H1 (cell line): ENCODE measurements around the gene SMARCC1. TPM values are rescaled to one million over a fixed set of nuclear protein-coding genes. Genes with fewer than 3 reads are reported as not detected.

ENCODE experiments used
- BACH1 ChIP-seq: IDR thresholded peaks from 2 replicates; pipeline ENCODE4 v1.6.1; 2012; ENCODE audit warnings: low read length, improper control_type of control experiment
- CTBP2 ChIP-seq: IDR thresholded peaks from 2 replicates; pipeline ENCODE4 v1.7.0; 2011; ENCODE audit warnings: borderline replicate concordance, mild to moderate bottlenecking, moderate library complexity, mixed read lengths, low read length; ENCODE audit not compliant: insufficient read depth, insufficient read length
- RAD21 ChIP-seq, 2 experiments: IDR thresholded peaks in 1 of 2; conservative IDR thresholded peaks in 1 of 2; 2 replicates each; pipeline ENCODE4 v1.6.1; 2011; ENCODE audit warnings: low read depth in 2 of 2, low read length in 2 of 2, improper control_type of control experiment in 1 of 2, inconsistent platforms in 1 of 2, mild to moderate bottlenecking in 1 of 2, moderate library complexity in 1 of 2
- SUZ12 ChIP-seq: fragments of 200-600 bp; sonication (generic); IDR thresholded peaks from 2 replicates; pipeline ENCODE4 v1.6.1; 2012; ENCODE audit warnings: mild to moderate bottlenecking, inconsistent platforms, low read length, moderate library complexity, mixed read lengths
- TAF7 ChIP-seq: optimal IDR thresholded peaks from 2 replicates; pipeline ENCODE3; 2011; ENCODE audit warnings: low read depth, mild to moderate bottlenecking, inconsistent platforms, low read length, moderate library complexity, borderline replicate concordance
- USF2 ChIP-seq: IDR thresholded peaks from 2 replicates; pipeline ENCODE4 v1.6.1; 2011; ENCODE audit warnings: low read length, improper control_type of control experiment
- polyA plus RNA-seq, 7 experiments: library from polyadenylated mRNA; depleted of rRNA in 3 of 7; stranded (reverse) in 5 of 7; unstranded in 2 of 7; fragments of >200 nt in 5 of 7; fragments of 200-250 nt in 2 of 7; gene quantifications; 1 replicate in 5 of 7; 2 replicates in 1 of 7; 4 replicates in 1 of 7; pipeline versions ENCODE4 v1.2.1 to v1.2.3, GENCODE V29; 2011 to 2013; ENCODE audit warnings: missing spikeins in 2 of 7, mixed read lengths in 2 of 7
- total RNA-seq: library from RNA; stranded (reverse); fragmentation: NEBNext Ultra II Directional; extraction: Animal tissue kit (Norgen Biotek cat#: 25700); gene quantifications from 2 replicates; pipeline ENCODE4 v1.2.1, GENCODE V29; 2021

SMARCC1 gene
- total and polyA plus RNA-seq, 2 of the 8 experiments (the other 6 are each of a cell fraction or from before 2014, with no cell fraction given): 64.1 to 335 TPM

- TF ChIP-seq USF2: no peak
- no peak for TF ChIP-seq BACH1
- TF ChIP-seq TAF7: no peak
- TF ChIP-seq SUZ12: no peak
- TF ChIP-seq RAD21 (IDR thresholded peaks at IDR 0.05 in 1 of 2, conservative IDR thresholded peaks at IDR 0.05 in 1 of 2; ENCODE audit: low read depth in 2 of 2, low read length in 2 of 2): no peak
- TF ChIP-seq CTBP2: no peak
- TF ChIP-seq, all 59 proteins: peak for 0
Observed at GRCh38 chr3:47612178-47612577, 169.5 kb downstream of the SMARCC1 start (continued).
